GM21825 (cell line): ENCODE results near the gene CFAP46.
"Not testable (repeated sequence)": the region's sequence is repeated elsewhere in the genome, so short reads cannot be mapped to it uniquely, and the experiment has no call there.

Source experiments
- ATAC-seq: cut with Tn5 transposase; IDR thresholded peaks from one replicate; pipeline ENCODE4 v1.9.1; 2021; ENCODE audit warnings: mild to moderate bottlenecking, moderate library complexity; ENCODE audit not compliant: unreplicated experiment

The CFAP46 gene

DNA sequence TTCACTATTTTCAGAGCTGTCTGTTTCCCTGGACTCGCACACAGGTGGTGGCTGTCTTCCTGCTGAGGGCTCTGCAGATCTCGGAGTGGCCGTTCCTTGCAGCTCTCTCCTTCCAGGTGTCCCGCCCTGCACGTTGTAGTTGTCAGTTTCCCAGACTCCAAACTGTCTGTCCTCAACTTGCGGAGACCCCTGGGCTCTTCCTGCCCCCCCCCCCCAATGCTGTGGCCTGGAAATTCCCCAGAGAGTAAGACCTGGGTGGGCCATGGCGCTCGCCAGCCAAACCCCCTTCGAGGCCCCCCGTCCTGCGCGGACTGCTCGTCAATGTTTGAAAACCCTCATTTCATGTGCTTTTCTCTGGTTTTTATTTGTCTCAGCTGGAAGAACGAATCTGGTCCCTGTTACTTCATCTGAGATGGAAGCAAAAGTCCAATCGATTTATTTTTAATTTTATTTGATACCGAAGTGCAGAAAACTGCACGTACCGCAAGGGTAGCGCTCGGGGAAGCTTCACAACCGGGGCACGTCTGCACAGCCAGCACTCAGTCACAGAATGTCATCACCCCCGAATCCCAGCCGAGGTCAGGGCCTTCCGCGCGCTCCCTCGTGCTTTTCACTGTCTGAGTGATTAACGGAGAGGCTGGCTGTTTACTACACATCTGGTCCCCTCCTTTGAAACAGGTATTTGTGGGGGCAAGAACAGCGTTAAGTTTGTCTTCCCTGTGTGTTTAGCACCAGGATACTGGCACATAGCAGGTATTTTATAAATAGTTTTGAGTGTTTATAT, 110.0 kb downstream of the CFAP46 start:
- no peak for ATAC-seq

DNA sequence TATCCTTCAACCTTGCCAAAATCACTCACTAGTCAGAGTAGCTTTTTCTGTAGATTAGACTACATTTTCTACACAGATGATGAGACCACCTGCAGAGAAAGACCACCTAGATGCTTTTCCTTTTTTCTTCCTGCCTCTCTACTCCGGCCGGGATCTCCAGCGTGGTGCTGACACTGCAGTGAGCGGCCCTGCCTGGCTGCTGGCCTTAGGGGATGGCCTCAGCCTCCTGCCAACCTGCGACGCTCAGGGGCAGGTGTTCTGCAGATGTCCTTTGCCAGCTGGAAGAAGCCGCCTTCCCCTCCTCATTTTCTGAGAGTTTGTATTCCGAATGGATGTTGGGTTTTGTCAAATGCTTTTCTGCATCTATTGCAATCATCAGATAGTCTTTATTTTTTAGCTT, 113.0 kb downstream of the CFAP46 start:
- ATAC-seq = no peak

DNA sequence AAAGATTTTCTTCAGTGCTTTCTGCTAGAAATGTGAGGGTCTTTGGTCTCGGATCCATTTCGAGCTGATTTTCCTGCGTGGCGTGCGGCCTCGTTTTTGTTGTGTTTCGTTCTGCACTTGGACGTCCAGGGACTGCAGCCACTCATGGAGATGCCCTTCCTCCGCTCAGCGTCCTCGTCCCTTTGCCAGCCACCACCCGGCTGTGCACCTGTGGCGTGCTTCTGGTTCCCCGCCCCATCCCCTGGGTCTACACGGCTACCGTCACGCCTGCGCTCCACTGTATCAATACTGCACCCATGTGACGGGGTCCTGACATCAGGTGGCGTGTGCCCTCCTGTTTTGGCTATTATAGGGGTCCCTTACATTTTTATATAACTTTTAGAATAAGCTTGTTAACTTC, 113.7 kb downstream of the CFAP46 start:
- no peak for ATAC-seq

DNA sequence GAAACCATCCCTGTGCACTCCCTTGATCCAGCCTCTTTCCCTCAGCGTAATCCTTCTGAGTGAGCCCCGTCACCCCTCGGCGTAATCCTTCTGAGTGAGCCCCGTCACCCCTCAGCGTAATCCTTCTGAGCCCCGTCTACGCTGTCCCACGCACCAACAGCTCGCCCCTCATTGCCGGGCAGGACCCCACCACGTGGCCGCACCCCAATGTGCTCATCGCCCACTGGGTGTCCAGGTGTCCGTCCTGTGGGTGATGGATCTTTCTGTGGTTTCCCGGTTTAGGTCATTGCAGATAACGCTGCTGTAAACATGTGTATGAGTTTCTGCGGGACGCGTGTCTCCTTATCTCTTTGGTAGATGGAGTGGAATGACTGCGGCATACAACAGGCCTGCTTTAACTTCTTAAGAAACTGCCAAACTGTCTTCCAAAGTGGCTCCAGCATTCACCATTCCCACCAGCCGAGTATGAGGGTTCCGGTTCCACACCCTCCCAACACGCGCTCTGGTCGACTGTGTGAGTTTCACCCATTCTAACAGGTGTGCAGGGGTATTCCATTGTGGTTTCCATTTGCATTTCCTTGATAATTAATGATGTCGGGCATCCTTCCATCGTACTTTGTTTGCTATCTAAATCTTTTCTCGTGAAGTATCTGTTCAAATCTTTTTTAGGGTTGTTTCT, 114.4 kb downstream of the CFAP46 start:
- no peak for ATAC-seq

- ATAC-seq = no peak
Measured at GRCh38 chr10:132827423-132827789, 115.0 kb downstream of the CFAP46 start.

DNA sequence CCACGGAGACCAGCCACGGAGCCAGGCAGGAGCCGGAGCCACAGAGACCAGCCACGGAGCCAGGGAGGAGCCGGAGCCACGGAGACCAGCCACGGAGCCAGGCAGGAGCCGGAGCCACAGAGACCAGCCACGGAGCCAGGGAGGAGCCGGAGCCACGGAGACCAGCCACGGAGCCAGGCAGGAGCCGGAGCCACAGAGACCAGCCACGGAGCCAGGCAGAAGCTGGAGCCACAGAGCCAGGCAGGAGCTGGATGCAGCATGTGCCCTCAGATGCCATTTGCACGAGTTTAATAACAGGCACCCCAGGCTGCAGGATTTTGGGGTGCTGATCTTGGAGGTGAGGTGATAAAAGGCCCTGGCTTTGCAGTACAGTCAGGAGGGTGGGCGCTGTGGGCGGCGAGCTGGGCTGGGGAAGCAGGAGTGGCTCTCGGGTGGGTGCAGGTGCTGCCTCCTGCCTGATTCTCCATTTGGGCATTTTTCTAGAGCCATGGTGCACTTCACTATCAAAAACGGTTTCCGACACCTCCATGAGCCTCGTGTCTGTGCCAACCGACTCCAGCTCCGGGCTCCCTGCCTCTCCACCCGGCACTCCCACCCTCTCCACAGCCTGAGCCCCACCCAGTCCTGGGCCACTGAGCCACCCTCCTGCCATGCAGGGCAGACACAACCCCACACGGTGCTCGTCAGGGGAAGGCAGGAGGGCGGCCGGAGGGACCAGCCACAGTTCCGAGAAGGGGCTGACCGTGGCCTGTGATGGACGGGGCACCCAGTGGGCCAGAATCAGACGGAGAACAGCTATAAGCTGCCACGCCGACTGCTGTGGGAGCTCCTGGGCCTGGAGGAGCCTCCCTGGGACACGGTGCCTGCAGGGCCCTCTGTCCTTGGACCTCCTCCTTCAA, 115.6 kb downstream of the CFAP46 start:
- ATAC-seq = no peak

DNA sequence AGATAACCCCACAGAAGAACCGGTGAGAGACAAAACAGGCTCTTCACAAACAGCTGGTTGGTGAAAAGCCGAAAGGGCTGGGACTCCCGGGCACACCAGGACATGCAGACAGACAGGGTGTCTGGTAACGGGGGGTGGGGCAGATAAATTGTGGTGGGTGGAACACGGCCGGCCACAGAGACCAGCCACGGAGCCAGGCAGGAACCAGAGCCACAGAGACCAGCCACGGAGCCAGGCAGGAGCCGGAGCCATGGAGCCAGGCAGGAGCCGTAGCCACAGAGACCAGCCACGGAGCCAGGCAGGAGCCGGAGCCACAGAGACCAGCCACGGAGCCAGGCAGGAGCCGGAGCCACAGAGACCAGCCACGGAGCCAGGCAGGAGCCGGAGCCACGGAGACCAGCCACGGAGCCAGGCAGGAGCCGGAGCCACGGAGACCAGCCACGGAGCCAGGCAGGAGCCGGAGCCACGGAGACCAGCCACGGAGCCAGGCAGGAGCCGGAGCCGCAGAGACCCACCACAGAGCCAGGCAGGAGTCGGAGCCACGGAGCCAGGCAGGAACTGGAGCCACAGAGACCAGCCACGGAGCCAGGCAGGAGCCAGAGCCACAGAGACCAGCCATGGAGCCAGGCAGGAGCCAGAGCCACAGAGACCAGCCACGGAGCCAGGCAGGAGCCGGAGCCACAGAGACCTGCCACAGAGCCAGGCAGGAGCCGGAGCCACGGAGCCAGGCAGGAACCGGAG, 116.4 kb downstream of the CFAP46 start:
- not testable (repeated sequence) for ATAC-seq

GRCh38 chr10:132820056-132820455, 122.3 kb downstream of the CFAP46 start:
- no peak for ATAC-seq

- ATAC-seq = no peak
Measured at GRCh38 chr10:132817701-132818211, 124.6 kb downstream of the CFAP46 start.

- no peak for ATAC-seq
Measured at GRCh38 chr10:132816718-132817117, 125.7 kb downstream of the CFAP46 start.

- no peak for ATAC-seq
Measured at GRCh38 chr10:132815168-132815857, 127.1 kb downstream of the CFAP46 start.

- no peak for ATAC-seq
Measured at GRCh38 chr10:132814469-132814856, 127.9 kb downstream of the CFAP46 start.

GRCh38 chr10:132813560-132814468, 128.6 kb downstream of the CFAP46 start:
- no peak for ATAC-seq

GRCh38 chr10:132813001-132813401, 129.4 kb downstream of the CFAP46 start:
- ATAC-seq = no peak

- no peak for ATAC-seq
Measured at GRCh38 chr10:132812520-132812919, 129.8 kb downstream of the CFAP46 start.

DNA sequence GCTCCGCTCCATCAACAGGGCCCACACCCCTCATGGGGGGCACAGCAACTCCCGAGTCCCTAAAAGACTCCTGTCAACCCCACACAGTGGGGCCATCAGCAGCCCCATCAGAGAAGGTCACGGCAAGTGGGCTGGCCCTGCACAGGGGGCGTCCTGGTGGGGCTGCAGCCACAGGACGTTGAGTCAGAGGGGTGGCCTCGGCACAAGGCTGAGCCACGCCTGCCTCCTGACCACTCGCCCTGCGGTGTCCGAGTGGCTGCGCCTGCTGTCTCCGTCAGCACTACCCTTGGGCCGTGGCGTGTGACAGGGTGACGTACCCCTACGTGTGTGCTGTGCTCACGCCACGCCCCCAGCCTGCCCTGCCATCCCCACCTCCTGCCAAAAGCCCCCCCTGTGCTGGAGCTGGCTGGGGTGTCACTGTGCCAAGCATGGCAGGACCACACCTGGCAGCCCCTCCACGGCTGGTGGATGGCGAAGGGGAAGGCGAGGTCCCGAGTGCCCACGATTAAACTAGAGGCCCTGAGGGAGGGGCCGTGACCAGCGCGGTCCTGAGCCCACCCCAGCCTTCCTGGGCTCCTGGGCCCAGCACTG, 130.4 kb downstream of the CFAP46 start:
- ATAC-seq = no peak

DNA sequence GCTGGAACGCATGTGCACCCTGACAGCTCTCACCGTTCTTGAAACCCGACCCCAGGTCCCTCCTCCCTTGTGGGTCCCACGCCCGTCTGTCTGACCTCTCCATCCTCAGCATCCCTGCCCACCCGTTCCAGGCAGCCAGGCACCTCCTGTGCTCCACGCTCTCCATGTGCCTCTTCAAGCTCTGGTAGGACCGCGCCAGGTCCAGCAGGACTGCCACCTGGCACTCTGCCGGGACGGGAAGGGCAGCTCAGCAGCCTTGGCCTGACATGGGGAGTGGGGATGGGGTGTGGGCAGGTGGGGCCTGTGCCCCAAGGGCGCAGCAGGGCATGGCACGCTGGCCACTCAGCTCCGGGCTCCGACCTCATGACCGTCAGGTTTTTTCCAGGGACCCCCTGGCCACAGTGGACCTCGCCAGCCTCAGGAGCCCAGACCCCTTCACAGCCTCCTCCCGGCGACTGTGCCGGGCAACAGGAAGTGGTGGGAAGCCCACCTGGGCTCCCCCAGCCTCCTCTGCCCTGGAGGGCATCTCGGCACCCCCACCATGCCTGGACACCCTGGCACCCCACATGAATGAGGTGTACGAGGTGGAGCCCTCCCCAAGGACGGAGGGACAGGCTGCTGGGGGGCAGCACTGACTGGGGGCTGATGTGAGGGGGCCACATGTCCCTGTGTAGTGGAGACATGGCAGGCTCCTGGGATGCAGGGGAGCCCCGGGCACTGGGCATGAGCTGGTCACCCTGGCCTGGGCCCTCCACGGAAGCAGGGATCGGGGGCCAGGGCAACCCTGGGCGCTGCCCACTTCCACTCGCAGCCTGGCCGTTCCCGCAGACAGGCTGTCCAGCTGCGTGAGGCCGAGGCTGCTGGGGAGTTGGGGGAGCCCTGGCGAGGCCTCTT, 131.3 kb downstream of the CFAP46 start:
- ATAC-seq = no peak
